Activated CD8-positive, alpha-beta T cell treated with anti-CD3 and anti-CD28 coated beads for 36 hours (primary cell): ENCODE results near the gene NCAN. TPM values are rescaled to one million over a fixed set of nuclear protein-coding genes. Genes with fewer than 3 reads are reported as not detected.

Experiments used
- ATAC-seq: fragments of 200-7000 bp; cut with Tn5 transposase; one replicate; pipeline ENCODE4 v1.10.0; 2021; ENCODE audit warnings: mild to moderate bottlenecking, moderate library complexity
- CTCF ChIA-PET: fragments of 350-600 bp; sonication (Branson Sonifier 250); formaldehyde crosslinking; loops from one replicate; lab custom pipeline; 2021; ENCODE audit warnings: antibody characterized with exemption; lab: Charles Lee
- POLR2A ChIA-PET: fragments of 350-600 bp; sonication (Branson Sonifier 250); formaldehyde crosslinking; loops from one replicate; lab custom pipeline; 2021; ENCODE audit warnings: antibody characterized with exemption; lab: Charles Lee
- DNase-seq: peaks from one replicate; pipeline ENCODE4 v3.0.0-alpha.2; 2020
- H3K27ac Mint-ChIP-seq: one replicate; pipeline ENCODE4 v1.8.0; 2021; ENCODE audit warnings: mild to moderate bottlenecking, mixed read lengths
- H3K27me3 Mint-ChIP-seq: one replicate; pipeline ENCODE4 v1.8.0; 2021; ENCODE audit warnings: mixed read lengths
- H3K36me3 Mint-ChIP-seq: one replicate; pipeline ENCODE4 v1.8.0; 2021; ENCODE audit warnings: low read depth, mixed read lengths
- H3K4me1 Mint-ChIP-seq: one replicate; pipeline ENCODE4 v1.8.0; 2021; ENCODE audit warnings: low read depth, mixed read lengths
- H3K4me3 Mint-ChIP-seq: one replicate; pipeline ENCODE4 v1.8.0; 2021; ENCODE audit warnings: mild to moderate bottlenecking, moderate library complexity, mixed read lengths
- H3K9me3 Mint-ChIP-seq: one replicate; pipeline ENCODE4 v1.8.0; 2021; ENCODE audit warnings: mixed read lengths
- CTCF ChIP-seq: fragments of 200-600 bp; IDR thresholded peaks from one replicate; pipeline ENCODE4 v1.8.0; 2022; ENCODE audit warnings: antibody characterized with exemption, mild to moderate bottlenecking
- intact Hi-C: fragments of 100-400 bp; cut with micrococcal nuclease; formaldehyde crosslinking; loops from one replicate; pipeline ENCODE4 v1.10.0; 2022
- total RNA-seq, 2 experiments: library from RNA; stranded (reverse); gene quantifications; one replicate each; pipeline ENCODE4 v1.2.3, GENCODE V29; 2021

NCAN gene
- not detected for total RNA-seq

- Mint-ChIP-seq H3K4me1 (peaks cover 12% of the 10 kb centered on the region), H3K36me3 (no peaks in the 10 kb centered on the region), H3K4me3 (no peak within 1 kb of the TSS), H3K27ac (no peak within 1 kb of the TSS), H3K9me3 (no peaks in the 10 kb centered on the region), H3K27me3 (peaks cover 42% of the 10 kb centered on the region)
- DNase-seq (no peak), ATAC-seq (no peak)
- intact Hi-C loops, result no loop called here
- TF ChIP-seq CTCF, result no peak
- ChIA-PET CTCF (interaction anchor here (0.7 kb wide), 1 partner anchor 22 kb away, joined by 3 read pairs; no protein-coding TSS in a partner anchor), POLR2A (no interaction called here)
These were observed at the start of gene NCAN for GRCh38 chr19:19211499-19212420. Gene NCAN, plus strand, starts transcription at chr19:19211958. Its CDS starts 4,996 bp downstream, at chr19:19216954.

GRCh38 chr19:19162495-19162894 is 49.3 kb upstream of the NCAN start:
- ChIA-PET CTCF (interaction anchor here (1.6 kb wide), 1 partner anchor 12 kb away, joined by 7 read pairs; no protein-coding TSS in a partner anchor), POLR2A (no interaction called here)
- Mint-ChIP-seq H3K27me3 (no peaks in the 10 kb centered on the region), H3K27ac (no peak overlapping the region), H3K9me3 (no peaks in the 10 kb centered on the region), H3K4me1 (peaks cover 7% of the 10 kb centered on the region), H3K4me3 (no peak overlapping the region), H3K36me3 (no peaks in the 10 kb centered on the region)
- TF ChIP-seq CTCF, result no peak
- DNase-seq (no peak), ATAC-seq (no peak)
- intact Hi-C loops, result no loop called here

- no peak for TF ChIP-seq CTCF
- no peak for ATAC-seq
- Mint-ChIP-seq H3K4me3 (no peak overlapping the region), H3K4me1 (peaks cover 10% of the 10 kb centered on the region), H3K27ac (no peak overlapping the region), H3K9me3 (no peaks in the 10 kb centered on the region), H3K36me3 (no peaks in the 10 kb centered on the region), H3K27me3 (peaks cover 2% of the 10 kb centered on the region)
- no peak for DNase-seq
- ChIA-PET POLR2A (no interaction called here), CTCF (no interaction called here)
- intact Hi-C loops, result no loop called here
These were observed 46.4 kb upstream of the NCAN start for GRCh38 chr19:19165396-19165795.

- Mint-ChIP-seq H3K27me3 (peaks cover 4% of the 10 kb centered on the region), H3K27ac (no peak overlapping the region), H3K9me3 (no peaks in the 10 kb centered on the region), H3K36me3 (no peaks in the 10 kb centered on the region), H3K4me1 (peaks cover 12% of the 10 kb centered on the region), H3K4me3 (no peak overlapping the region)
- intact Hi-C loops, result no loop called here
- ATAC-seq, result no peak
- no peak for TF ChIP-seq CTCF
- DNase-seq, result no peak
- ChIA-PET POLR2A (no interaction called here), CTCF (no interaction called here)
These were observed 44.1 kb upstream of the NCAN start for GRCh38 chr19:19167612-19168011.
